Jurkat, Clone E6-1 (cell line): ENCODE results near the gene CPA1.

Experiments used
- DNase-seq: peaks from one replicate; pipeline ENCODE4 v3.0.0-alpha.2; 2011; ENCODE audit warnings: low read depth, low spot score
- H3K4me3 ChIP-seq: 2 replicates; pipeline ENCODE4 v1.5.1; 2011; ENCODE audit warnings: mild to moderate bottlenecking, low read length, control low read depth, moderate library complexity

Gene CPA1

GRCh38 chr7:130413201-130413600 is 32.9 kb downstream of the CPA1 start:
- no peak for DNase-seq
- no peak overlapping the region for H3K4me3 ChIP-seq

- H3K4me3 ChIP-seq: no peak overlapping the region
- peak; percentile 56 for DNase-seq
Measured at GRCh38 chr7:130415006-130415405, 34.7 kb downstream of the CPA1 start.

- peak; percentile 79 for DNase-seq
- peak overlapping the region; percentile 25 for H3K4me3 ChIP-seq
Measured at GRCh38 chr7:130417213-130417612, 36.9 kb downstream of the CPA1 start.

GRCh38 chr7:130418306-130418705 is 38.0 kb downstream of the CPA1 start:
- DNase-seq: no peak
- H3K4me3 ChIP-seq: no peak overlapping the region

DNA sequence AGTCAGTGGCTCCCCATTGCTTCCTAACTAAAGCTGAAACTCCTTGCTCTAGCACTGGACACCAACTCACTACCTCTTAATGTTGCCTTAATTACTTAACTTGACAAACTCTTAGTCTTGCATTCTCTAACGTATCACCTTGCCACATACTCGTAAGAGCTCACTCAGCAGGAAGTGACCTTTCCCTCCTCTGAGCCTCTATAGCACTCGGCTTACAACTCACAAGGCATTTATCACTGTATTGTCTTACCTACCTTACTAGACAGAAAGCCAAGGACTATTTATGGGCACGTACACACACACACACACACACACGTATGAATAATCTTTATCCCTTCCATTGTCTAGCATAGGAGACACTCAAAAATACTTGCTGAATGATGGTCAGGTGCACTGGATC is 39.4 kb downstream of the CPA1 start:
- H3K4me3 ChIP-seq: no peak overlapping the region
- DNase-seq: no peak

- DNase-seq: no peak
- no peak overlapping the region for H3K4me3 ChIP-seq
Measured at GRCh38 chr7:130420943-130421578, 40.8 kb downstream of the CPA1 start.

DNA sequence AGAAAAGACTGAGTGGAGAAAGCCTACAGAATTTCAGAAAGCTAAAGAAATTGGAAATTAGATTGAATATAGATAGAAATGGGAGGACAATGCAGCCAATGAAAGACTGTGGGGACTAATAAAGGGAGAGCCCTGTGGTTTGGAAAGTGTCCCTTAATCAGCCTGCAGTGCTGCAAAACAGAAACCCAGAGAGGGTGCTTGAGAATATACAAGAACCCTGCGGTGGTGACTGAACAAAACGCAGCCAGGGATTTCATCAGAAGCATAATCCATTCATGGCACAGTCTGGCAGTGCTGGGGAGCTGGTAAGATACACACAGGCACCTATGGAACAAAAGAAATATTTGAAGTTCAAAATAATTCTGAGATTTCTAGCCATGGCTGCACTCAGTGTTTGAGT is 41.4 kb downstream of the CPA1 start:
- no peak overlapping the region for H3K4me3 ChIP-seq
- DNase-seq: no peak

- no peak for DNase-seq
- H3K4me3 ChIP-seq: no peak overlapping the region
Measured at GRCh38 chr7:130423501-130424037, 43.3 kb downstream of the CPA1 start.

- no peak for DNase-seq
- no peak overlapping the region for H3K4me3 ChIP-seq
Measured at GRCh38 chr7:130425796-130426195, 45.5 kb downstream of the CPA1 start.

- peak; percentile 79 for DNase-seq
- no peak overlapping the region for H3K4me3 ChIP-seq
Measured at GRCh38 chr7:130426564-130426963, 46.3 kb downstream of the CPA1 start.

DNA sequence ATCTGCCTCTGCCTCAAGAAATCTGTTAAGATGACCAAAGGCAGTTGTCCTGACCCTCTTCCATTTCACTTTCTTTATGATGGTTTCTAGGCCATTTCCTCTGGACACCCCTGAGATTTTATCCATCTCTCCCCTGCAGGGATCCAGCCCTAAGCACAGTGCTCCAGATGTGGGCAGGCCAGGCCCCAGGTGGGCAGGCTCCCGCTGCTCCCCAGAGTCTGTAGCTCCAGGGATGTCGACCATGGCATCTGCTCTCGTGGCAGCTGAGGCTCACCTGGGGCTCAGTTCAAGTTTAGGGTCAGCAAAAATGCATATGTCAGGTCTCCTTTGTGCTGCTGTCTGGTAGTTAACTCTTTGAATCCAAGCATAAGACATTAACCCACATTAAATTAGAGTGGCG is 48.7 kb downstream of the CPA1 start:
- H3K4me3 ChIP-seq: no peak overlapping the region

GRCh38 chr7:130430115-130430514 is 49.8 kb downstream of the CPA1 start:
- no peak overlapping the region for H3K4me3 ChIP-seq
- DNase-seq: no peak

More for the DNA sequence above, 48.7 kb downstream of the CPA1 start:
- DNase-seq: no peak

DNA sequence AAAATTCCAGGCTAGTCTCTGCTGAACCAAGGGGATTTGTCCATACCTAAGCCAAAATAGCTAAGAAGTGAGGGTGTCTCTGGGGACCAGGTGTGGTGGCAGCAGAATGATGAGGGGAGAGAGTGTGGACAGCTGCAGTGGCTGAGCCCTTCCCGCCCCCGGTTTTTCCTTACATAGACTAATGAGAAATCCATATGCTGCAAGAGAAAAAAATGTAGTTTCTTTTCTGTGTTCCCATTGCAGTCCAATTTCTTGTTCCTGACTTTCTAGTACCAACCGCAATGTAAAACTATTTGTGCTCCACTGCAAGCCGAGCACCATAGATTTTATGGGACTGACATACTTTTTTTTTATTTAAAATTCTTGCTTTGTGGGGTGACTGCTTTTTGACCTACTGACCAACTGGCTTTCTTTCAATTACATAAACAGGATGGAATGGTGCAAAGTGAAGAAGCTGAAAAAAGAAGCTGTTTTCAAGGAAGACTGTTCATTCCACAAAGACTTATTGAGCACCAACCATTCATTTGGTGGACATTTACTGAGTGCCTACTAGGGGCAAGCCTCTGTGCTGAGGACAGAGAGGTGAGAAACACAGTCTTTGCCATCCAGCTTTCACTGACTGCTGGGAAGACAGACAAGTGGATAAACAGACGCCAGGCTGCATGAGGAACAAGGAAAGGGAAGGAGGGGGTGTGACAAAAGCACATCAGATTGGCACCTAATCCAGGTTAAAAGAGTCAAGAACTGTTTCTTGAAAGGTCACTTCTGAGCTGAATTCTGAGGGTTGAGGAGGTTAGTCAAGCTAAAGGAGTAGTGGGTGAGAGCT is 50.8 kb downstream of the CPA1 start:
- DNase-seq: no peak
- H3K4me3 ChIP-seq: no peak overlapping the region

DNA sequence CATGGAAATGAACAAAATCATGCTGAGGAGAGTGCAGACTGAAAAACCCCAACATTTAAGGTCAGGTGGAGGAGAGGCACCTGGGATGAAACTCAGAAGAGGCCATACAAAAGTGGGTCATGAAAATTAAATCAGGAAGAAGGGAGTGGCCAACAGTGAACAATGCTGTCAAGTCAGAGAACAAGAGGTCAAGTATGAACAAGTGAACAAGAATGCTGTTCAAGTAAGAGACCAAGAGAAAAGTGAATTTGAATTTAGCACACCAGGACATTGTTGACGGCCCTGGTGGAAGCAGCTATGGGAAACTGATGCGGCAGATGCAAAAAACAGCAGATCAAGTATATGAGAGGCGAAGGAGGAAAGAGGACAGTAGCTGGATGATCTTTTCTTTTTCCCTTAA is 52.6 kb downstream of the CPA1 start:
- no peak for DNase-seq
- H3K4me3 ChIP-seq: no peak overlapping the region

- no peak for DNase-seq
- H3K4me3 ChIP-seq: no peak overlapping the region
Measured at GRCh38 chr7:130433301-130433700, 53.0 kb downstream of the CPA1 start.

GRCh38 chr7:130435311-130435854 is 55.1 kb downstream of the CPA1 start:
- DNase-seq: no peak
- no peak overlapping the region for H3K4me3 ChIP-seq

DNA sequence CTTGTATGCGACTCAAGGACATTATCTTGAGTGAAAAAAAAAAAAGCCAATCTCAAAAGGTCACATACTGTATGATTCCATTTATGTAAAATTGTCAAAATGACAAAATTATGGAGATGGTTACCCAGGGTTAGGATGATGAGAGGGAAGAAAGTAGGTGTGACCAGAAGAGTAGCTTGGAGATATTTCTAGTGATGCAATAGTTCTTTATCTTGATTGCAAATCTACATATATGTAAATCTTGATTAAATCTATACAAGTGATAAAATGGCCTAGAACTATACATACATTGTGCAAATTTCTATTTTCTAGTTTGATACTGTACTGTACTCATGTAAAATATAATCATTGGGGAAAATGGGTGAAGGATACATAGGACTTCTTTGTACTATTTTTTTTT is 56.0 kb downstream of the CPA1 start:
- no peak for DNase-seq
- H3K4me3 ChIP-seq: no peak overlapping the region
